Measurements from ENCODE around the gene GIPC2.
"Not testable (repeated sequence)": the region's sequence is repeated elsewhere in the genome, so short reads cannot be mapped to it uniquely, and the experiment has no call there.

GIPC2 gene

GRCh38 chr1:78015148-78015547 is 30.6 kb upstream of the GIPC2 start:
- no peak for DNase-seq (ENCODE audit: low read depth in 1 of 2, low spot score in 1 of 2)
- H3K4me3 ChIP-seq (replicated peaks; ENCODE audit: insufficient read depth, low read length) = no peak overlapping the region
- TF ChIP-seq GABPA (IDR thresholded peaks at IDR 0.05; ENCODE audit: low read depth) (no peak), SPI1 (IDR thresholded peaks at IDR 0.05; ENCODE audit: borderline replicate concordance, low read depth) (no peak), REST (IDR thresholded peaks at IDR 0.05; ENCODE audit: insufficient replicate concordance, low read depth) (no peak), CTCF (IDR thresholded peaks at IDR 0.05; ENCODE audit: insufficient read depth, low read length) (no peak)
- no peak overlapping the region for H3K27ac ChIP-seq (replicated peaks)
- H3K27me3 ChIP-seq (ENCODE audit: insufficient read depth, poor library complexity, severe bottlenecking) = no peaks in the 10 kb centered on the region

GRCh38 chr1:78019024-78019423 is 26.7 kb upstream of the GIPC2 start:
- Histone ChIP-seq H3K4me3 (replicated peaks; ENCODE audit: insufficient read depth, low read length) (no peak overlapping the region), H3K27me3 (ENCODE audit: insufficient read depth, poor library complexity, severe bottlenecking) (no peaks in the 10 kb centered on the region), H3K27ac (replicated peaks) (no peak overlapping the region)
- DNase-seq (ENCODE audit: low read depth in 1 of 2, low spot score in 1 of 2) = no peak
- no peak for TF ChIP-seq GABPA (IDR thresholded peaks at IDR 0.05; ENCODE audit: low read depth)
- no peak for TF ChIP-seq CTCF (IDR thresholded peaks at IDR 0.05; ENCODE audit: insufficient read depth, low read length)

- not testable (repeated sequence) for DNase-seq (ENCODE audit: low read depth in 1 of 2, low spot score in 1 of 2); H3K4me3 ChIP-seq (replicated peaks; ENCODE audit: insufficient read depth, low read length); H3K27me3 ChIP-seq (ENCODE audit: insufficient read depth, poor library complexity, severe bottlenecking); H3K27ac ChIP-seq (replicated peaks)
Observed at GRCh38 chr1:78021134-78021533, 24.6 kb upstream of the GIPC2 start.

GRCh38 chr1:78029793-78030192 is 16.0 kb upstream of the GIPC2 start:
- no peak overlapping the region for H3K4me3 ChIP-seq (replicated peaks; ENCODE audit: insufficient read depth, low read length)
- TF ChIP-seq POLR2AphosphoS5 (IDR thresholded peaks at IDR 0.05; ENCODE audit: low read depth) = no peak
- no peak for TF ChIP-seq SPI1 (IDR thresholded peaks at IDR 0.05; ENCODE audit: borderline replicate concordance, low read depth)
- TF ChIP-seq CTCF (IDR thresholded peaks at IDR 0.05; ENCODE audit: insufficient read depth, low read length) = no peak
- no peak for TF ChIP-seq REST (IDR thresholded peaks at IDR 0.05; ENCODE audit: insufficient replicate concordance, low read depth)
- no peak for TF ChIP-seq GABPA (IDR thresholded peaks at IDR 0.05; ENCODE audit: low read depth)
- DNase-seq (ENCODE audit: low read depth in 1 of 2, low spot score in 1 of 2) = no peak
- H3K27me3 ChIP-seq (ENCODE audit: insufficient read depth, poor library complexity, severe bottlenecking) = no peaks in the 10 kb centered on the region
- H3K27ac ChIP-seq (replicated peaks) = no peak overlapping the region
